Activated effector memory CD4-positive, alpha-beta T cell treated with anti-CD3 and anti-CD28 coated beads, Interleukin-2, amount 50 U/mL, for 16 hours (primary cell): ENCODE measurements around the gene CALCOCO1.
"Not testable (repeated sequence)": the region's sequence is repeated elsewhere in the genome, so short reads cannot be mapped to it uniquely, and the experiment has no call there.

Experiments used
- DNase-seq: peaks from one replicate; pipeline ENCODE4 v3.0.0-alpha.2; 2020

CALCOCO1 gene

GRCh38 chr12:53696285-53696654 is 31.0 kb downstream of the CALCOCO1 start:
- DNase-seq, result no peak

- DNase-seq, result peak; percentile 78
These were observed 31.8 kb downstream of the CALCOCO1 start for GRCh38 chr12:53695152-53696145.

GRCh38 chr12:53694756-53695151 is 32.5 kb downstream of the CALCOCO1 start:
- no peak for DNase-seq

- DNase-seq, result no peak
These were observed 39.1 kb downstream of the CALCOCO1 start for GRCh38 chr12:53688134-53688533.

GRCh38 chr12:53686436-53686835 is 40.8 kb downstream of the CALCOCO1 start:
- DNase-seq, result no peak

- no peak for DNase-seq
These were observed 42.5 kb downstream of the CALCOCO1 start for GRCh38 chr12:53684654-53685220.

GRCh38 chr12:53683983-53684382 is 43.3 kb downstream of the CALCOCO1 start:
- no peak for DNase-seq

- no peak for DNase-seq
These were observed 43.8 kb downstream of the CALCOCO1 start for GRCh38 chr12:53683494-53683893.

GRCh38 chr12:53680061-53680460 is 47.2 kb downstream of the CALCOCO1 start:
- DNase-seq, result not testable (repeated sequence)

- no peak for DNase-seq
These were observed 49.5 kb downstream of the CALCOCO1 start for GRCh38 chr12:53677800-53678148.

GRCh38 chr12:53677016-53677799 is 50.0 kb downstream of the CALCOCO1 start:
- no peak for DNase-seq

GRCh38 chr12:53676656-53677015 is 50.6 kb downstream of the CALCOCO1 start:
- DNase-seq, result peak; percentile 68

- peak; percentile 99 for DNase-seq
These were observed 51.3 kb downstream of the CALCOCO1 start, which contains the start of gene ATP5MC2 for GRCh38 chr12:53675701-53676607. Gene ATP5MC2, minus strand, starts transcription at chr12:53676083. Its CDS starts 3,469 bp downstream, at chr12:53672614.

- no peak for DNase-seq
These were observed 52.1 kb downstream of the CALCOCO1 start for GRCh38 chr12:53674977-53675700.

- no peak for DNase-seq
These were observed 56.3 kb downstream of the CALCOCO1 start for GRCh38 chr12:53670971-53671370.

GRCh38 chr12:53670308-53670707 is 56.9 kb downstream of the CALCOCO1 start:
- DNase-seq, result no peak

GRCh38 chr12:53667080-53667479 is 60.2 kb downstream of the CALCOCO1 start:
- no peak for DNase-seq

- DNase-seq, result no peak
These were observed 62.3 kb downstream of the CALCOCO1 start for GRCh38 chr12:53664936-53665335.

- DNase-seq, result no peak
These were observed 63.1 kb downstream of the CALCOCO1 start for GRCh38 chr12:53664191-53664590.

GRCh38 chr12:53660041-53660440 is 67.2 kb downstream of the CALCOCO1 start:
- no peak for DNase-seq

- DNase-seq, result no peak
These were observed 67.7 kb downstream of the CALCOCO1 start for GRCh38 chr12:53659571-53659981.
